ENCODE data around the gene CES5A. TPM values are rescaled to one million over a fixed set of nuclear protein-coding genes. Genes with fewer than 3 reads are reported as not detected.

The CES5A gene, protein sequence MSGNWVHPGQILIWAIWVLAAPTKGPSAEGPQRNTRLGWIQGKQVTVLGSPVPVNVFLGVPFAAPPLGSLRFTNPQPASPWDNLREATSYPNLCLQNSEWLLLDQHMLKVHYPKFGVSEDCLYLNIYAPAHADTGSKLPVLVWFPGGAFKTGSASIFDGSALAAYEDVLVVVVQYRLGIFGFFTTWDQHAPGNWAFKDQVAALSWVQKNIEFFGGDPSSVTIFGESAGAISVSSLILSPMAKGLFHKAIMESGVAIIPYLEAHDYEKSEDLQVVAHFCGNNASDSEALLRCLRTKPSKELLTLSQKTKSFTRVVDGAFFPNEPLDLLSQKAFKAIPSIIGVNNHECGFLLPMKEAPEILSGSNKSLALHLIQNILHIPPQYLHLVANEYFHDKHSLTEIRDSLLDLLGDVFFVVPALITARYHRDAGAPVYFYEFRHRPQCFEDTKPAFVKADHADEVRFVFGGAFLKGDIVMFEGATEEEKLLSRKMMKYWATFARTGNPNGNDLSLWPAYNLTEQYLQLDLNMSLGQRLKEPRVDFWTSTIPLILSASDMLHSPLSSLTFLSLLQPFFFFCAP
- under 1 TPM; 0.34 to 0.56 (median 0.46) TPM for total RNA-seq

DNA sequence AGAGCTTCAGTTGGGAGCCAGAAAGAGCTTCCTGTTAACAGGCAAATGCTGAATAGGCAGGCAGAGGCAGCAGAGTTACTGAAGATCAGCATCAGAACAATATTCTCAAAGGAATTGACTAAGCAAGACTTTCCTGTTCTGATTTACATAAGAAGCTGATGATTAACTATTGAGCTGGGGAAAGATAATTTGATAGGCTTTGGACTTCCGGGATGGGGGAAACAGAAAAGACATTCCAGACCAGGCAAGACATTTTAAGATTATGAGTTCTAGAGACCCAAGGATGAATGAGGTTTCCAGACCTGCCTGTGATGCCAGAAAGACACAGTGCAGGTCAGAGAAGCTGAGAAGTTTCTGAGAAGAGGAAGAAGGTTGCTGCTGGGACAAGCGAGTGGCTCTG is at the start of gene CES5A:
TSS of gene CES5A (minus strand) at position 101 of the 400 bp plus-strand sequence. CDS start 152 bp downstream, outside the sequence.
- DNase-seq (ENCODE audit: low spot score in 2 of 2) = no peak
- TF ChIP-seq POLR2A (IDR thresholded peaks at IDR 0.05) = no peak
- TF ChIP-seq, protein P1, sequence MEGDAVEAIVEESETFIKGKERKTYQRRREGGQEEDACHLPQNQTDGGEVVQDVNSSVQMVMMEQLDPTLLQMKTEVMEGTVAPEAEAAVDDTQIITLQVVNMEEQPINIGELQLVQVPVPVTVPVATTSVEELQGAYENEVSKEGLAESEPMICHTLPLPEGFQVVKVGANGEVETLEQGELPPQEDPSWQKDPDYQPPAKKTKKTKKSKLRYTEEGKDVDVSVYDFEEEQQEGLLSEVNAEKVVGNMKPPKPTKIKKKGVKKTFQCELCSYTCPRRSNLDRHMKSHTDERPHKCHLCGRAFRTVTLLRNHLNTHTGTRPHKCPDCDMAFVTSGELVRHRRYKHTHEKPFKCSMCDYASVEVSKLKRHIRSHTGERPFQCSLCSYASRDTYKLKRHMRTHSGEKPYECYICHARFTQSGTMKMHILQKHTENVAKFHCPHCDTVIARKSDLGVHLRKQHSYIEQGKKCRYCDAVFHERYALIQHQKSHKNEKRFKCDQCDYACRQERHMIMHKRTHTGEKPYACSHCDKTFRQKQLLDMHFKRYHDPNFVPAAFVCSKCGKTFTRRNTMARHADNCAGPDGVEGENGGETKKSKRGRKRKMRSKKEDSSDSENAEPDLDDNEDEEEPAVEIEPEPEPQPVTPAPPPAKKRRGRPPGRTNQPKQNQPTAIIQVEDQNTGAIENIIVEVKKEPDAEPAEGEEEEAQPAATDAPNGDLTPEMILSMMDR (IDR thresholded peaks at IDR 0.05) = no peak
- intact Hi-C loops (cut with DNase I; ENCODE audit: low total_unique reads) = no loop called here
- 53 to 55% methylated on average over 2 of the region's 2 CpGs for WGBS, 2 donors
- H3K4me3 ChIP-seq (ENCODE audit: low read depth, poor library complexity, severe bottlenecking) = no peak within 1 kb of the TSS

DNA sequence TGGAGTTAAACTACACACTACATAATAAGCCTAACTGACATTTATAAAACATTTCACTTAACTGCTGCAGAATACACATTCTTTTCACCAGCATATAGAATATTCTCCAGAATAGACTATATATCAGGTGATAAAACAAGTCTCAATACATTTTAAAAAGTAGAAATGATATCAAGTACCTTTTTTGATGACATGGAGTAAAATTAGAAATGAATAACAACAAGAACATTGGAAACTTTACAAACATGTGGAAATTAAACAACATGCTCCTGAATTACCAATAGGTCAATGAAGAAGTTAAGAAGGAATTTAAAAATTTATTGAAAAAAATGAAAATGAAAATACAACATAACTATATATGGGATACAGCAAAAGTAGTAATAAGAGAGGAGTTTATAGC is 47.5 kb upstream of the CES5A start:
- DNase-seq (ENCODE audit: low spot score in 2 of 2) = no peak
- intact Hi-C loops (cut with DNase I; ENCODE audit: low total_unique reads) = no loop called here
- no peak overlapping the region for H3K4me3 ChIP-seq (ENCODE audit: low read depth, poor library complexity, severe bottlenecking)
- no peak for TF ChIP-seq POLR2A (IDR thresholded peaks at IDR 0.05)
- TF ChIP-seq, protein P1 (IDR thresholded peaks at IDR 0.05) = no peak

DNA sequence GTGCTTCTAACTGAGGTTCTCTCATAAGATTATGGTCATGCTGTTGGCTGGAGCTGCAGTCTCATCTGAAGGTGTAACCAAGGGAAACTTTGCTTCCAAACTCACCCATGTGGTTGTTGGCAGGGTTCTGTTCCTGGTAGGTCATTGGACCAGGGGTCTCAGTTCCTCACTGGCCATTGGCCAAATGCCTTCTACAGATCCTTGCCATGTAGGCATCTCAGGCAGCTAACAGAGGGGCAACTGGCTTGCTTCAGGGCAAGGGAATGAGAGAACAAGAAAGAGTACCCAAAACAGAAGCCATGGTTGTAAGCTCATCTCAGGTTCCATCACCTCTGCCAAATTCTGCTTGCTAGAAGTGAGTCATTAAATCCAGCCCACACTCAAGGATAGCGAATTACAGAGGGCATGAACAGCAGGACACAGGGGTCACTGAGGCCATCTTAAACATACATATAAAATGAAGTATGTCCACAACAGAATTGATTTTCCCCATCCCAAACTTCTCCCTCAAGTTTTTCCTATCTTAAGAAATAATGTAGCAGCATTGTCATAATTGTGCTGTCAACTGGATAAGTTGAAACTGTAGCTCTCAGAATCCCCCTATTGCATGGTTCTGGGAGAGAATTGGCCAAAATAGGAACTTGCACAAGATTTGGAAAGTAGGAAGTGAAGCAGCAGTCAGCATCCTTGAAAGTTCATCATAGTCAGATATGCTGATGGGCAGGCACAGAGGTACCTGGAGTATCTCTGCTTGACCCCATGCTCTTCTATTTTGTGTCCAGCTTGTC is 42.4 kb upstream of the CES5A start:
- H3K4me3 ChIP-seq (ENCODE audit: low read depth, poor library complexity, severe bottlenecking) = no peak overlapping the region
- intact Hi-C loops (cut with DNase I; ENCODE audit: low total_unique reads) = no loop called here
- no peak for TF ChIP-seq POLR2A (IDR thresholded peaks at IDR 0.05)
- TF ChIP-seq, protein P1 (IDR thresholded peaks at IDR 0.05) = no peak
- 46 to 52% methylated on average over 1 of the region's 1 CpG for WGBS, 2 donors
- no peak for DNase-seq (ENCODE audit: low spot score in 2 of 2)

DNA sequence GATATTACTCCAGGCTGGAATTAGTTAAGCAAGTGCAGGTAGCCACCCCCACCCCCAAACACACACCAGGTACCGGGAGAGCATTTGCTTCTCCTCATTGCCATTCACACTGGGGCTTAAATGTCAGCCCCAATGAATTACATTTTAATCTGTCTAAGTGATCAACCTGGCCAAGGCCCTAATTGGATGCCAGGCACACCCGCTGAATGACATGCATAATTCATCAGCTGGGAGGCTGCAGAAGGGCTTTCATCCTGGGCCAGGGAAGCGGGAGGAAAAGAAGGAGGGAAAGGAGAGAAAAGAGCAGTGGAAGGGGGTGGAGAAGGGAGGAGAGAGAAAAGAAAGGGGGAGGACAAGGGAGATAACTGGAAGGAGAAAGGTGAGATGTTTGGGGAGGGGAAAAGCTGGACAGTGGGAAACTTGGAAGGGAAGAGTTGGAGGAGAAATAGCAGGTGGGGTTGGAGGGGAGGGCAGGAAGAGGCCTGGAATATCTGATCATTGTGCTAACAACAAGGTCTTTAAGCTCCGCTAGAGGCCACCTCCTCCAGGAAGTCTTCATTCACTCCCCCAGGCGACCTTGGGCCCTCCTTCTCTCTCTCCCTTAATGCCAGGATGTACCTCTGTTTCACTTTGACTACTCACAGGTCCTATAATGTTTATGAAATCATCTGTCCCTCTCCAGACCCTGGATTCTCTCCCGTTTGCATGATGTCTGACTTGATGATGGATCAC is 40.1 kb upstream of the CES5A start:
- 38 to 42% methylated on average over 6 of the region's 6 CpGs for WGBS, 2 donors
- DNase-seq (ENCODE audit: low spot score in 2 of 2) = no peak
- no peak overlapping the region for H3K4me3 ChIP-seq (ENCODE audit: low read depth, poor library complexity, severe bottlenecking)
- intact Hi-C loops (cut with DNase I; ENCODE audit: low total_unique reads) = no loop called here
- no peak for TF ChIP-seq POLR2A (IDR thresholded peaks at IDR 0.05)
- TF ChIP-seq, protein P1 (IDR thresholded peaks at IDR 0.05) = no peak

DNA sequence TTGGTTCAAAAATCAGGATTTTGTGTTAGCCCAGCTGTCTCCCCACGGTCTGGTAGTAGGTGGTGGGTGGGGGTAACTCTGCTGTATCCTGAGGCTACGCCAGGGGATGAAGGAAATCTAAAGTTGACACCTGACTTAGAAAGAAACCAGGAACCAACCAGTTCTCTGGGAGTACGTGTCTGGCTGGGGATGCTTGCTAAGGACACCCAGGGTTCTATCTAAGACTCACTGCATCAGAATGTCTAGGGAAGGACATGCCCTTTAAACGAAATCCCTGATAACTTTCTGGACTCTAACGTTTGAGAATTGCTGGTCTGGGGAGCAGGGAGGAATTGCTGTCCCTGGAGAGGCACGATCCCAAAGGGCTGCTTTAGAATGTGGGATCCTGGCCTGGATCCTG is 39.2 kb upstream of the CES5A start:
- 47 to 50% methylated on average over 6 of the region's 6 CpGs for WGBS, 2 donors
- TF ChIP-seq, protein P1 (IDR thresholded peaks at IDR 0.05) = no peak
- no peak for TF ChIP-seq POLR2A (IDR thresholded peaks at IDR 0.05)
- intact Hi-C loops (cut with DNase I; ENCODE audit: low total_unique reads) = no loop called here
- H3K4me3 ChIP-seq (ENCODE audit: low read depth, poor library complexity, severe bottlenecking) = no peak overlapping the region
- no peak for DNase-seq (ENCODE audit: low spot score in 2 of 2)

Data from lower leg skin (tissue), 4 donors.